ENCODE results near the gene FANCE.

GRCh38 chr6:35419961-35420360 is 32.2 kb upstream of the FANCE start:
- TF ChIP-seq CTCF (optimal IDR thresholded peaks at IDR 0.05 in 1 of 3, IDR thresholded peaks at IDR 0.05 in 1 of 3, conservative IDR thresholded peaks at IDR 0.05 in 1 of 3; ENCODE audit: extremely low read depth in 1 of 3, insufficient read depth in 2 of 3, low read length in 3 of 3) (no peak), EZH2 (IDR thresholded peaks at IDR 0.05; ENCODE audit: low read length) (no peak)
